HEK293T (cell line): Measurements from ENCODE around the gene LMAN2L.

ENCODE experiments used
- CTCF ChIA-PET: fragments of 350-600 bp; formaldehyde crosslinking; extraction: SDS; loops from one replicate; lab custom pipeline; 2021; ENCODE audit warnings: antibody characterized with exemption, inconsistent platforms; lab: Yijun Ruan, JAX
- POLR2A ChIA-PET: fragments of 350-600 bp; formaldehyde crosslinking; extraction: SDS; loops from one replicate; lab custom pipeline; 2020; ENCODE audit warnings: antibody characterized with exemption, inconsistent platforms; lab: Yijun Ruan, JAX
- DNase-seq: peaks from one replicate; pipeline ENCODE4 v3.0.0; 2012; ENCODE audit warnings: mixed read lengths; ENCODE audit errors: extremely low spot score
- ARNT ChIP-seq: fragments of 450-650 bp; IDR thresholded peaks from 2 replicates; pipeline ENCODE4 v1.6.1; 2017; ENCODE audit warnings: mild to moderate bottlenecking
- BHLHE40 ChIP-seq: fragments of 450-650 bp; IDR thresholded peaks from 2 replicates; pipeline ENCODE4 v1.6.1; 2016; ENCODE audit warnings: mild to moderate bottlenecking, moderate library complexity, borderline replicate concordance
- CTBP1 ChIP-seq: fragments of 450-650 bp; IDR thresholded peaks from 2 replicates; pipeline ENCODE4 v1.6.1; 2016; ENCODE audit warnings: borderline replicate concordance
- ELF4 ChIP-seq: fragments of 450-650 bp; IDR thresholded peaks from 2 replicates; pipeline ENCODE4 v1.6.1; 2017; ENCODE audit warnings: antibody characterized with exemption
- FOXA1 ChIP-seq: fragments of 450-650 bp; IDR thresholded peaks from 2 replicates; pipeline ENCODE4 v1.6.1; 2016; ENCODE audit warnings: mild to moderate bottlenecking
- FOXK2 ChIP-seq: fragments of 450-650 bp; IDR thresholded peaks from 2 replicates; pipeline ENCODE4 v1.6.1; 2016; ENCODE audit warnings: mild to moderate bottlenecking
- FOXM1 ChIP-seq: fragments of 450-650 bp; IDR thresholded peaks from 2 replicates; pipeline ENCODE4 v1.6.1; 2017; ENCODE audit warnings: mild to moderate bottlenecking, borderline replicate concordance
- HDGF ChIP-seq: fragments of 450-650 bp; IDR thresholded peaks from 2 replicates; pipeline ENCODE4 v1.6.1; 2017; ENCODE audit warnings: antibody characterized with exemption, borderline replicate concordance
- L3MBTL2 ChIP-seq: fragments of 450-650 bp; conservative IDR thresholded peaks from 2 replicates; pipeline ENCODE4 v1.6.1; 2016; ENCODE audit warnings: mild to moderate bottlenecking
- LEF1 ChIP-seq: fragments of 450-650 bp; IDR thresholded peaks from 2 replicates; pipeline ENCODE4 v1.6.1; 2017; ENCODE audit warnings: mild to moderate bottlenecking, borderline replicate concordance
- NFRKB ChIP-seq: fragments of 450-650 bp; IDR thresholded peaks from 2 replicates; pipeline ENCODE4 v1.6.1; 2016; ENCODE audit warnings: mild to moderate bottlenecking, moderate library complexity
- PKNOX1 ChIP-seq: fragments of 450-650 bp; IDR thresholded peaks from 2 replicates; pipeline ENCODE4 v1.6.1; 2016
- SP1 ChIP-seq: fragments of 450-650 bp; IDR thresholded peaks from 2 replicates; pipeline ENCODE4 v1.6.1; 2017
- SUZ12 ChIP-seq: fragments of 450-650 bp; IDR thresholded peaks from 2 replicates; pipeline ENCODE4 v1.6.1; 2016; ENCODE audit warnings: mild to moderate bottlenecking
- TARDBP ChIP-seq: fragments of 450-650 bp; IDR thresholded peaks from 2 replicates; pipeline ENCODE4 v1.6.1; 2016
- ZNF384 ChIP-seq: fragments of 450-650 bp; IDR thresholded peaks from 2 replicates; pipeline ENCODE4 v1.6.1; 2016

Gene LMAN2L

GRCh38 chr2:96756788-96757476 is 17.1 kb upstream of the LMAN2L start:
- ChIA-PET POLR2A (interaction anchor here (1.4 kb wide), 1 partner anchor 11 kb away, joined by 4 read pairs; no protein-coding TSS in a partner anchor), CTCF (interaction anchor here (0.6 to 0.8 kb wide), 4 partner anchors 10 to 640 kb away, joined by 3 to 6 read pairs (median 4); no protein-coding TSS in a partner anchor)
- no peak for DNase-seq
- TF ChIP-seq FOXK2 (no peak), HDGF (no peak), SP1 (no peak), ARNT (no peak), TARDBP (no peak), PKNOX1 (no peak), CTBP1 (no peak), NFRKB (no peak), ELF4 (no peak), BHLHE40 (no peak), FOXA1 (no peak), FOXM1 (no peak), L3MBTL2 (no peak), SUZ12 (no peak), LEF1 (no peak), ZNF384 (no peak)

- DNase-seq, result no peak
- POLR2A ChIA-PET, result no interaction called here
- CTCF ChIA-PET, result no interaction called here
- TF ChIP-seq FOXM1, result no peak
Observed at GRCh38 chr2:96754317-96754716, 14.5 kb upstream of the LMAN2L start.

- ChIA-PET CTCF (no interaction called here), POLR2A (no interaction called here)
- DNase-seq, result no peak
- TF ChIP-seq ARNT (no peak), FOXK2 (no peak), ELF4 (no peak), BHLHE40 (no peak), SP1 (no peak), TARDBP (no peak), NFRKB (no peak), CTBP1 (no peak), FOXA1 (no peak), HDGF (no peak)
Observed at GRCh38 chr2:96753661-96754282, 13.9 kb upstream of the LMAN2L start.

- POLR2A ChIA-PET, result no interaction called here
- DNase-seq, result no peak
- TF ChIP-seq SUZ12, result no peak
- no peak for TF ChIP-seq PKNOX1
- TF ChIP-seq ARNT, result no peak
- TF ChIP-seq SP1, result no peak
- TF ChIP-seq ZNF384, result no peak
- no peak for TF ChIP-seq HDGF
- TF ChIP-seq CTBP1, result no peak
- TF ChIP-seq TARDBP, result no peak
- no peak for TF ChIP-seq ELF4
- no peak for TF ChIP-seq LEF1
- no peak for TF ChIP-seq FOXM1
- TF ChIP-seq NFRKB, result no peak
- no peak for TF ChIP-seq FOXA1
- TF ChIP-seq L3MBTL2, result no peak
- TF ChIP-seq BHLHE40, result no peak
- no peak for TF ChIP-seq FOXK2
- CTCF ChIA-PET, result interaction anchor here (0.6 kb wide), 1 partner anchor 116 kb away, joined by 6 read pairs; no protein-coding TSS in a partner anchor
Observed at GRCh38 chr2:96751800-96752199, 11.9 kb upstream of the LMAN2L start.

GRCh38 chr2:96747061-96747617 is 7.3 kb upstream of the LMAN2L start:
- CTCF ChIA-PET, result interaction anchor here (1.3 to 1.5 kb wide), 2 partner anchors 10 to 17 kb away, joined by 4 to 5 read pairs; no protein-coding TSS in a partner anchor
- DNase-seq, result no peak
- POLR2A ChIA-PET, result no interaction called here
- TF ChIP-seq L3MBTL2, result no peak
- no peak for TF ChIP-seq FOXM1
- no peak for TF ChIP-seq ELF4
- TF ChIP-seq ARNT, result no peak
- no peak for TF ChIP-seq BHLHE40
- no peak for TF ChIP-seq FOXK2

- CTCF ChIA-PET, result no interaction called here
- POLR2A ChIA-PET, result no interaction called here
- TF ChIP-seq ELF4 (no peak), ARNT (no peak), FOXA1 (no peak), BHLHE40 (no peak), HDGF (no peak), SP1 (no peak), FOXM1 (no peak), CTBP1 (no peak), SUZ12 (no peak), L3MBTL2 (no peak), PKNOX1 (no peak), LEF1 (no peak), ZNF384 (no peak), TARDBP (no peak), NFRKB (no peak)
- no peak for DNase-seq
Observed at GRCh38 chr2:96739076-96739632, 710 bp downstream of the LMAN2L start.
